Memory B cell (primary cell): ENCODE results near the gene KMT2E.

Experiments
- ATAC-seq: fragments of 150-1000 bp; cut with Tn5 transposase; 2 replicates; pipeline ENCODE4 v1.10.0; 2021; ENCODE audit warnings: low read depth, mild to moderate bottlenecking, moderate library complexity
- DNase-seq, 2 donors: peaks; one replicate each; pipeline ENCODE4 v3.0.0; 2022; ENCODE audit warnings: low spot score in 2 of 2
- H3K27ac Mint-ChIP-seq: one replicate; pipeline ENCODE4 v1.8.0; 2022; ENCODE audit warnings: mild to moderate bottlenecking, moderate library complexity, mixed read lengths
- H3K27me3 Mint-ChIP-seq: one replicate; pipeline ENCODE4 v1.8.0; 2022; ENCODE audit warnings: mixed read lengths
- H3K36me3 Mint-ChIP-seq: one replicate; pipeline ENCODE4 v1.8.0; 2022; ENCODE audit warnings: mild to moderate bottlenecking, mixed read lengths
- H3K4me1 Mint-ChIP-seq: one replicate; pipeline ENCODE4 v1.8.0; 2022; ENCODE audit warnings: mixed read lengths
- H3K4me3 Mint-ChIP-seq: one replicate; pipeline ENCODE4 v1.8.0; 2022; ENCODE audit warnings: mild to moderate bottlenecking, moderate library complexity, mixed read lengths
- H3K9me3 Mint-ChIP-seq: one replicate; pipeline ENCODE4 v1.8.0; 2022; ENCODE audit warnings: mixed read lengths

The KMT2E gene

GRCh38 chr7:105133986-105134655 is 120.1 kb downstream of the KMT2E start:
- H3K27me3 Mint-ChIP-seq: no peaks in the 10 kb centered on the region
- peak overlapping the region; percentile 40 for H3K27ac Mint-ChIP-seq
- ATAC-seq (no peak), DNase-seq (no peak)
- H3K4me3 Mint-ChIP-seq: no peak overlapping the region
- H3K4me1 Mint-ChIP-seq: peaks cover 16% of the 10 kb centered on the region
- peaks cover 31% of the 10 kb centered on the region for H3K36me3 Mint-ChIP-seq
- H3K9me3 Mint-ChIP-seq: no peaks in the 10 kb centered on the region

- Mint-ChIP-seq H3K27ac (no peak overlapping the region), H3K27me3 (no peaks in the 10 kb centered on the region), H3K9me3 (no peaks in the 10 kb centered on the region), H3K36me3 (peaks cover 29% of the 10 kb centered on the region), H3K4me1 (peaks cover 15% of the 10 kb centered on the region), H3K4me3 (no peak overlapping the region)
- ATAC-seq (no peak), DNase-seq (no peak)
These were observed 122.2 kb downstream of the KMT2E start for GRCh38 chr7:105136221-105136620.

GRCh38 chr7:105137898-105138297 is 123.9 kb downstream of the KMT2E start:
- no peak overlapping the region for H3K4me3 Mint-ChIP-seq
- ATAC-seq: no peak
- peaks cover 35% of the 10 kb centered on the region for H3K36me3 Mint-ChIP-seq
- H3K27me3 Mint-ChIP-seq: no peaks in the 10 kb centered on the region
- no peaks in the 10 kb centered on the region for H3K9me3 Mint-ChIP-seq
- peaks cover 21% of the 10 kb centered on the region for H3K4me1 Mint-ChIP-seq
- H3K27ac Mint-ChIP-seq: no peak overlapping the region
- no peak for DNase-seq

- ATAC-seq (no peak), DNase-seq (no peak)
- Mint-ChIP-seq H3K4me1 (peaks cover 19% of the 10 kb centered on the region), H3K9me3 (no peaks in the 10 kb centered on the region), H3K27me3 (no peaks in the 10 kb centered on the region), H3K27ac (peak overlapping the region; percentile 46), H3K36me3 (peaks cover 37% of the 10 kb centered on the region), H3K4me3 (no peak overlapping the region)
These were observed 125.4 kb downstream of the KMT2E start for GRCh38 chr7:105139381-105139780.

- H3K9me3 Mint-ChIP-seq: no peaks in the 10 kb centered on the region
- H3K4me1 Mint-ChIP-seq: peaks cover 16% of the 10 kb centered on the region
- peaks cover 34% of the 10 kb centered on the region for H3K36me3 Mint-ChIP-seq
- H3K4me3 Mint-ChIP-seq: no peak overlapping the region
- DNase-seq: no peak
- peak; percentile 32 for ATAC-seq
- no peaks in the 10 kb centered on the region for H3K27me3 Mint-ChIP-seq
- no peak overlapping the region for H3K27ac Mint-ChIP-seq
These were observed 127.1 kb downstream of the KMT2E start for GRCh38 chr7:105141068-105141467.

- no peaks in the 10 kb centered on the region for H3K9me3 Mint-ChIP-seq
- H3K27ac Mint-ChIP-seq: no peak overlapping the region
- no peak overlapping the region for H3K4me3 Mint-ChIP-seq
- H3K4me1 Mint-ChIP-seq: peaks cover 6% of the 10 kb centered on the region
- ATAC-seq: no peak
- H3K36me3 Mint-ChIP-seq: peaks cover 12% of the 10 kb centered on the region
- H3K27me3 Mint-ChIP-seq: no peaks in the 10 kb centered on the region
- DNase-seq: no peak
These were observed 135.8 kb downstream of the KMT2E start for GRCh38 chr7:105149827-105150226.

- Mint-ChIP-seq H3K27me3 (no peaks in the 10 kb centered on the region), H3K4me1 (peaks cover 9% of the 10 kb centered on the region), H3K9me3 (no peaks in the 10 kb centered on the region), H3K36me3 (peaks cover 20% of the 10 kb centered on the region), H3K4me3 (no peak overlapping the region), H3K27ac (no peak overlapping the region)
- DNase-seq (no peak), ATAC-seq (no peak)
These were observed 137.1 kb downstream of the KMT2E start for GRCh38 chr7:105151152-105151551.

- no peaks in the 10 kb centered on the region for H3K9me3 Mint-ChIP-seq
- H3K4me1 Mint-ChIP-seq: peaks cover 7% of the 10 kb centered on the region
These were observed 139.5 kb downstream of the KMT2E start for GRCh38 chr7:105153531-105153930.

GRCh38 chr7:105154084-105154483 is 140.1 kb downstream of the KMT2E start:
- no peak overlapping the region for H3K4me3 Mint-ChIP-seq
- H3K9me3 Mint-ChIP-seq: no peaks in the 10 kb centered on the region
- no peak for DNase-seq
- H3K27me3 Mint-ChIP-seq: no peaks in the 10 kb centered on the region
- H3K36me3 Mint-ChIP-seq: peaks cover 22% of the 10 kb centered on the region
- ATAC-seq: no peak
- H3K4me1 Mint-ChIP-seq: peaks cover 7% of the 10 kb centered on the region
- peak overlapping the region; percentile 45 for H3K27ac Mint-ChIP-seq

More at GRCh38 chr7:105153531-105153930, 139.5 kb downstream of the KMT2E start:
- peaks cover 22% of the 10 kb centered on the region for H3K36me3 Mint-ChIP-seq
- H3K4me3 Mint-ChIP-seq: no peak overlapping the region
- DNase-seq (no peak), ATAC-seq (no peak)
- no peak overlapping the region for H3K27ac Mint-ChIP-seq
- no peaks in the 10 kb centered on the region for H3K27me3 Mint-ChIP-seq

GRCh38 chr7:105156731-105157130 is 142.7 kb downstream of the KMT2E start:
- Mint-ChIP-seq H3K4me3 (no peak overlapping the region), H3K36me3 (peaks cover 16% of the 10 kb centered on the region)
- ATAC-seq: no peak

GRCh38 chr7:105157278-105157677 is 143.3 kb downstream of the KMT2E start:
- Mint-ChIP-seq H3K9me3 (no peaks in the 10 kb centered on the region), H3K4me1 (peaks cover 7% of the 10 kb centered on the region), H3K27me3 (no peaks in the 10 kb centered on the region), H3K4me3 (no peak overlapping the region), H3K27ac (peak overlapping the region; percentile 69), H3K36me3 (peaks cover 16% of the 10 kb centered on the region)
- ATAC-seq (no peak), DNase-seq (no peak)

More at GRCh38 chr7:105156731-105157130, 142.7 kb downstream of the KMT2E start:
- H3K27me3 Mint-ChIP-seq: no peaks in the 10 kb centered on the region
- H3K4me1 Mint-ChIP-seq: peaks cover 7% of the 10 kb centered on the region
- H3K27ac Mint-ChIP-seq: no peak overlapping the region
- no peak for DNase-seq
- no peaks in the 10 kb centered on the region for H3K9me3 Mint-ChIP-seq

- H3K27me3 Mint-ChIP-seq: no peaks in the 10 kb centered on the region
- H3K9me3 Mint-ChIP-seq: no peaks in the 10 kb centered on the region
- DNase-seq (no peak), ATAC-seq (no peak)
- peaks cover 30% of the 10 kb centered on the region for H3K36me3 Mint-ChIP-seq
- H3K27ac Mint-ChIP-seq: no peak overlapping the region
- no peak overlapping the region for H3K4me3 Mint-ChIP-seq
- H3K4me1 Mint-ChIP-seq: peaks cover 2% of the 10 kb centered on the region
These were observed 147.4 kb downstream of the KMT2E start for GRCh38 chr7:105161366-105161765.
